ENCODE data around the gene UBE2L3.
"Not testable (repeated sequence)": the region's sequence is repeated elsewhere in the genome, so short reads cannot be mapped to it uniquely, and the experiment has no call there.

UBE2L3 gene

GRCh38 chr22:21567456-21568346 lies at the start of gene UBE2L3:
Gene UBE2L3, plus strand, starts transcription at chr22:21567714. Its CDS starts 31 bp downstream, at chr22:21567745.
- DNase-seq (ENCODE audit: low read depth), result peak; percentile 19

- DNase-seq (ENCODE audit: low read depth), result not testable (repeated sequence)
Measured at GRCh38 chr22:21526705-21527500, 40.6 kb upstream of the UBE2L3 start.

GRCh38 chr22:21531525-21531924 lies 36.0 kb upstream of the UBE2L3 start:
- not testable (repeated sequence) for DNase-seq (ENCODE audit: low read depth)

- DNase-seq (ENCODE audit: low read depth), result not testable (repeated sequence)
Measured at GRCh38 chr22:21532863-21533648, 34.5 kb upstream of the UBE2L3 start.

DNA sequence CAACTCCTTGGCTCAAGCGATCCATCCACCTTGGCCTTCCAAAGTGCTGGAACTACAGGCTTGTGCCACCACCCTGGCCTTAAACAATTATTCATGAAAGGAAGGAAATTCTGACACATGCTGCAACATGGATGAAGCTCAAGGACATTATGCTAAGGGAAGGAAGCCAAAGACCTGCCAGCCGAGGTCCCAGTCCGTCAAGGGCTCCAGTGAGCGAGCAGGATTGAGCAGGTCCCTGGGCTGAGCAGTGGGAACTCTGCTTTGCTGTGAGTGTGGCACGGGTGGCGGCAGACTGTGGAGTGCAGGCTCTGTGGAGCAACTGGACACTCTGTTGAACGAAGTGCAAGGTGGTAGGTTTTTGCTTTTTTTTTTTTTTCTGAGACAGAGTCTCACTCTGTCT lies 27.7 kb upstream of the UBE2L3 start:
- not testable (repeated sequence) for DNase-seq (ENCODE audit: low read depth)

DNA sequence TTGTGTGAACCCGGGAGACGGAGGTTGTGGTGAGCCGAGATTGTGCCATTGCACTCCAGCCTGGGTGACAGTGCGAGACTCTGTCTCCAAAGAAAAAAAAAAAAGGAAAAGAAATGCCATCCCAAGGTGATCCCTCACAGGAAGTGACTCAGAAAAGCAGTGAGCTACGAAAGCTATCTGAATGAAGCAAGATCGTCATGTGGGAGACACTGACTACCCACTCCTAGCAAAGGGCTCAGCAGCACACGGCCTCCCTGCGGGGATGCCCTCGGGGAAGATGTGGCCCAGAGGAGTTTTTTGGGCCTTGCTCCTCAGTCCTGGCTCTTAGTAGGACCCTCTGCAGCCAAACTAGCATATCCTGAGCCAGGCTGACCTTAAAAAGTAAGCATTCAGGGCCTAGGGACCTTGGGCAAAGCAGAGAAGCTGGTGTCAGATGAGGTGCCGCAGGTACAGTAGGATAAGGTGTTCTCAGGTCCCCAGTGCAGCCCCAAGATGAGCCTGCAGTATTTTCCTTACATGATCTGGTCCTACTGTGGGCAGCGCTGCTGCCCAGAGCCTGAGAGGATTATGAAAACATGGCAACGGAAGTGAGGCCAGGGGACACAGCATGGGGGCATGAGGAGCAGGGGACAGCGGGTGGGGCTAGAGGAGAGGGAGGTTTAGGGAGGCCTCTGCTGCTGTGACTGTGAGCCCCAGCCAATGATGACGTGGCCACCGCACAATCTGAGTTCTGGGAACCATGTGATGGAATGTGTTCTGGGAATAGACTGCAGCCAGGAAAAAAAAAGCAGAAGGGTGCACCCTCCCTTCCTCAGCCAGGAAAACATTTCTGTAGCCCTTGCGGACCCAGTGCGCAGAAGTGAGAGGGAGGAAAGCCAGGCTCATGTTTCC lies 22.8 kb upstream of the UBE2L3 start:
- not testable (repeated sequence) for DNase-seq (ENCODE audit: low read depth)

GRCh38 chr22:21549558-21549957 lies 18.0 kb upstream of the UBE2L3 start:
- not testable (repeated sequence) for DNase-seq (ENCODE audit: low read depth)

DNA sequence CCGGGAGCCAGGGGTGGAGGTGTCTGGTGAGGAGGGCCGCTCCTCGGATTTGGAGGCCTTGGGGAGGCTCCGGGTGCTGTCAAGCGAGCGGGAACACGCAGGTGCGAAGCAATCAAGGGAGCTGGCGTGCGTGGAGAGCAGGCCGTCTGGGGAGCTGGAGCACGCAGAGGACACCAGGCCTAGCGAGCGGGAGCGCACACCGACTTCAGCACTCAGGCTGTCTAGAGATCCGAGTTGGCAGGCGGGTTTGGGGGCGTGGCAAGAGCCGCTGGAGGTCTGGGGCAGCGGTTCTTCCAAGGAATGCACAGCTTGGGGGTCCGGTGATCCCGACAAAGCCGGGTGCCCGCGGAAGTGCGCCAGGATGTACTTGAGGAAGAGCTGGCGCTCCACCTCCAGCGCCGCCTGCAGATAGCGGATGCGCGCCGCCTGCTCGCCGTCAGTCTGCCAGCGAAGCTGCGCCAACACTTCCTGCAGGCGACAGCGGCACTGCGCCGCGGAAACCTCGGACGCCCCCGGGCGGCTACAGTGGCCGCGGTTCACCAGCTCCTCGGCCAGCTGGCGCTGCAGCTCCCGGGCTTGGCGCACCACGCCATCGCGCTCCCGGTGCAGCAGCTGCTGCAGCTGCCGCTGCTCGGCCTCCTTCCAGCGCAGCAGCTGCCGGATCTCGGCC lies 17.4 kb upstream of the UBE2L3 start:
- DNase-seq (ENCODE audit: low read depth), result not testable (repeated sequence)

GRCh38 chr22:21550678-21551047 lies 16.9 kb upstream of the UBE2L3 start:
- DNase-seq (ENCODE audit: low read depth), result not testable (repeated sequence)

GRCh38 chr22:21551361-21551760 lies 16.2 kb upstream of the UBE2L3 start, which contains the start of gene RIMBP3C:
Gene RIMBP3C, minus strand, starts transcription at chr22:21551461. Its CDS starts 485 bp downstream, at chr22:21550976.
- not testable (repeated sequence) for DNase-seq (ENCODE audit: low read depth)

GRCh38 chr22:21559345-21560125 lies 8.0 kb upstream of the UBE2L3 start:
- not testable (repeated sequence) for DNase-seq (ENCODE audit: low read depth)

- not testable (repeated sequence) for DNase-seq (ENCODE audit: low read depth)
Measured at GRCh38 chr22:21560657-21561056, 6.9 kb upstream of the UBE2L3 start.

GRCh38 chr22:21563912-21564311 lies 3.6 kb upstream of the UBE2L3 start:
- DNase-seq (ENCODE audit: low read depth), result no peak

DNA sequence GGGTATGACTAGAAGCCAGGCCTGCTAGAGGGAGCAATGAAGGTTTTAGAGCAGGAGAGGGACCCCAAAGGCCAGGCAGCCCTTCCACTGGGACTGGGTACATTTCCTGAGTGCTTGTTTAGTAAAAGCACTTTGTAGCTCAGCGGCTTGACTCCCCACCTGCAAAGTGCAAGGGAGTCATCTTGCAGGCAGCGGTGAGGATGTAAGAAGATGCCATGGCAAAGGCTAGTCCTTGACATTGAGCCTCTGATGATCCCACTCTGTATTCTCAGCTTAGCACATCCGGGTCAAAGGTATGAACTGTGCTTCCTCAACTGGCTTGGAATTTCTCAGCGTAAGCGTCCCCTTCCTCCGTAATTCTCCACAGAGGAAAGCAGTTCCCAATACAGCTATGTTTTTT lies 3.1 kb upstream of the UBE2L3 start:
- DNase-seq (ENCODE audit: low read depth), result no peak

DNA sequence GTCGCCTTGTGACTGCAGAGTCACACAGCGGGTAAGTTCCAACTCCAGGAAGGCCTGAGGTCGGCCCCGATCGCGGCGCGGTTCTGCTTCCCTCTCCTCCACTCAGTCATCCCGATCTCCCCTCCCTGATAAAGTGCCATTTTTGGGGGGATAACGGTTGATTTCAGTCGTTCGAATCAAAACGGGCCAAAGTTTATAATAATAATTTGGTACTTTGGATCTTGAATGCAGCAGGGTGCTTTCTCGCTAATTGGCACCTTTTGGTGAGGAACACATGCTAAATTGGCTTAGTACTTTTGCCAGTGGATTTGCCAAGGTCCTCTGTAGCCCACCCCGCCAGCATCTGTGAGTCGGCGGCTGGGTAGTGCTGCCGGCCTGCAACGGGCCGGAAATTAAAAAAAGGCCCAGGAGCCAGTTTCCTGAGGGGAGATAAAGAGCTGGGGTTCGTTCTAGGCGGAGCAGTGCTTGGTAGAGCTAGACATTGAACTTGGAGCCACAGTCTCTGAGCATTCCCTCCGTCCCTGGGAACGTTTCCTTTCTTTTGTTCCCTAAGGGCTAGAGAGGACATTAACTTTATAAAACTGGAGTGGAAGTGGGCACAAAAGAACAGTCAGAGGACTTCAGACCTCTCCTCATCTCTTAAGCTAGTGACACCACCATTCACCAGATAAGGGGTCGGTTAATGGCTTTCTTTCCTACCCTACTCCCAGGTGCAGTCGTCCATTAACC lies 997 bp downstream of the UBE2L3 start:
- DNase-seq (ENCODE audit: low read depth), result no peak

GRCh38 chr22:21569076-21569427 lies 1.5 kb downstream of the UBE2L3 start:
- not testable (repeated sequence) for DNase-seq (ENCODE audit: low read depth)

DNA sequence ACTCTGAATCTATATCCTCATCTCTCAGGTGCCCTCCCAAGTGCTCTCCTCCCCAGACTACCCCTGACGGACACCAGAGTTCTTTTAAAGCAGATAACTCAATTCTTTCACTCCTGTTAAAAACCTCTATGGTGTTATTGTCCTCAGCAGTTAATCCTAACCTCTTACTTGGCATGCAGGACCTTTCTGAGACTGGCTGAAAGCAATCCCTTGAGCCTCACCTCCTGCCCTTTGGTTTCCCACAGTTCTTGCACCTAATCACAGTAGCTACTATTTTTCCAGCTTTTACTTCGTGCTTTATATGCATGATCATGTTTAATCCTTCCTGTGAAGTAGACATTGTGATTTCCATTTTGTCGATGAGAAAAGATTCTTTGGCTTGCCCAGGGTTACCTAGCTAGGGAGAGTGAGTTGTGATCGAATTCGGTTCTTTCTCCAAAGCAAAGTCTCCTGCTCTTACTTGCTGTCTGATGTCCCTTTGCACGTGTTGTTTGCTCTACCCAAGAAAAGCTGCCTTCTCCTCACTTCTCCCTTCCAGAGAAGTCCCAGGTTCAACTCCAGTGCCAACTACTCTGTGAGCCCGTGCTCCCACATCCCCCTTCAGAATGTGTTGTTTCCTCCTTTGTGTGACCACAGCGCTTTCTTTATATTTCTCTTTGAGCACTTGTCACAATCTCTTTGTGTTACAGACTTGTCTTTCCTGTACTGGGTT lies 2.1 kb downstream of the UBE2L3 start:
- DNase-seq (ENCODE audit: low read depth), result no peak

GRCh38 chr22:21570398-21570797 lies 2.9 kb downstream of the UBE2L3 start:
- DNase-seq (ENCODE audit: low read depth), result no peak

Measured in HS-5 (cell line).